Neuronal stem cell (in vitro differentiated cells): Measurements from ENCODE around the gene NKX2-1.

Experiments
- DNase-seq: peaks from one replicate; pipeline ENCODE4 v3.0.0-alpha.2; 2013; ENCODE audit warnings: low spot score
- H2AFZ ChIP-seq: one replicate; pipeline ENCODE4 v1.6.1; 2013; ENCODE audit warnings: mild to moderate bottlenecking, low read length, inconsistent platforms
- H2AK5ac ChIP-seq: 2 replicates; pipeline ENCODE4 v1.6.1; 2013; ENCODE audit warnings: low read depth, mild to moderate bottlenecking, inconsistent platforms, low read length, moderate library complexity, mixed read lengths
- H2BK120ac ChIP-seq: 2 replicates; pipeline ENCODE4 v1.6.1; 2013; ENCODE audit warnings: low read depth, mild to moderate bottlenecking, inconsistent platforms, low read length, moderate library complexity, mixed read lengths
- H2BK12ac ChIP-seq: one replicate; pipeline ENCODE4 v1.6.1; 2013; ENCODE audit warnings: low read length, inconsistent platforms
- H2BK15ac ChIP-seq: 2 replicates; pipeline ENCODE4 v1.6.1; 2013; ENCODE audit warnings: mild to moderate bottlenecking, low read length, inconsistent platforms, mixed read lengths
- H2BK5ac ChIP-seq: one replicate; pipeline ENCODE4 v1.6.1; 2013; ENCODE audit warnings: inconsistent platforms, mild to moderate bottlenecking, low read length, moderate library complexity
- H3K14ac ChIP-seq: one replicate; pipeline ENCODE4 v1.6.1; 2013; ENCODE audit warnings: low read length, inconsistent platforms
- H3K18ac ChIP-seq: 2 replicates; pipeline ENCODE4 v1.6.1; 2013; ENCODE audit warnings: low read length, inconsistent platforms
- H3K23ac ChIP-seq: 2 replicates; pipeline ENCODE4 v1.6.1; 2013; ENCODE audit warnings: low read depth, mild to moderate bottlenecking, mixed read lengths, low read length, inconsistent platforms; ENCODE audit not compliant: poor library complexity
- H3K27ac ChIP-seq: replicated peaks from 3 replicates; pipeline ENCODE4 v1.5.1; 2013; ENCODE audit warnings: low read length, inconsistent platforms
- H3K27me3 ChIP-seq, 3 experiments: 2 replicates each; pipeline ENCODE4 v1.6.1; 2013; ENCODE audit warnings: low read length in 3 of 3, mild to moderate bottlenecking in 2 of 3, inconsistent platforms in 1 of 3, low read depth in 1 of 3, mixed read lengths in 1 of 3, moderate library complexity in 1 of 3; ENCODE audit not compliant: control insufficient read depth in 3 of 3, insufficient read depth in 3 of 3
- H3K36me3 ChIP-seq, 2 donors: replicated peaks in 1 of 2; 2 replicates each; pipeline ENCODE4 v1.6.1; 2013; ENCODE audit warnings: low read length in 2 of 2; ENCODE audit not compliant: control insufficient read depth in 2 of 2, insufficient read depth in 2 of 2
- H3K4ac ChIP-seq: 2 replicates; pipeline ENCODE4 v1.6.1; 2013; ENCODE audit warnings: inconsistent platforms, mild to moderate bottlenecking, low read length, moderate library complexity
- H3K4me1 ChIP-seq, 2 donors: 1 replicate in 1 of 2; 2 replicates in 1 of 2; pipeline ENCODE4 v1.6.1; 2013; ENCODE audit warnings: low read length in 2 of 2, low read depth in 1 of 2; ENCODE audit not compliant: control insufficient read depth in 2 of 2, insufficient read depth in 1 of 2
- H3K4me2 ChIP-seq: one replicate; pipeline ENCODE4 v1.6.1; 2013; ENCODE audit warnings: mild to moderate bottlenecking, low read length, inconsistent platforms; ENCODE audit not compliant: insufficient read depth, poor library complexity, severe bottlenecking
- H3K4me3 ChIP-seq, 2 donors: 2 replicates each; pipeline ENCODE4 v1.5.1; 2013; ENCODE audit warnings: low read length in 2 of 2, mild to moderate bottlenecking in 2 of 2, inconsistent platforms in 1 of 2, moderate library complexity in 1 of 2
- H3K79me1 ChIP-seq: one replicate; pipeline ENCODE4 v1.6.1; 2013; ENCODE audit warnings: low read depth, mild to moderate bottlenecking, inconsistent platforms, low read length, moderate library complexity
- H3K9ac ChIP-seq: one replicate; pipeline ENCODE4 v1.6.1; 2013; ENCODE audit warnings: mild to moderate bottlenecking, low read depth, low read length, inconsistent platforms; ENCODE audit not compliant: poor library complexity
- H3K9me3 ChIP-seq, 2 donors: replicated peaks in 1 of 2; 2 replicates each; pipeline versions ENCODE3 to v1.6.1; 2013; ENCODE audit warnings: low read length in 2 of 2, mild to moderate bottlenecking in 2 of 2, inconsistent platforms in 1 of 2, low read depth in 1 of 2, mixed read lengths in 1 of 2, moderate library complexity in 1 of 2; ENCODE audit not compliant: control insufficient read depth in 2 of 2, insufficient read depth in 1 of 2
- H4K8ac ChIP-seq: one replicate; pipeline ENCODE4 v1.6.1; 2013; ENCODE audit warnings: low read depth, mild to moderate bottlenecking, inconsistent platforms, low read length, moderate library complexity
- H4K91ac ChIP-seq: one replicate; pipeline ENCODE4 v1.6.1; 2013; ENCODE audit warnings: low read length, low read depth, mild to moderate bottlenecking, inconsistent platforms; ENCODE audit not compliant: poor library complexity
- WGBS, 2 donors: extraction: QIAGEN DNeasy Blood & Tissue Kit; methylation state at CpG; one replicate each; pipeline ENCODE4 v1.1.7; 2013; ENCODE audit warnings: missing lambda C conversion rate in 2 of 2, mixed read lengths in 1 of 2; ENCODE audit not compliant: insufficient read length in 2 of 2, insufficient replicate concordance in 1 of 2; ENCODE audit errors: extremely low coverage in 2 of 2; 5-methylcytosine and 5-hydroxymethylcytosine counted together

The NKX2-1 gene

DNA sequence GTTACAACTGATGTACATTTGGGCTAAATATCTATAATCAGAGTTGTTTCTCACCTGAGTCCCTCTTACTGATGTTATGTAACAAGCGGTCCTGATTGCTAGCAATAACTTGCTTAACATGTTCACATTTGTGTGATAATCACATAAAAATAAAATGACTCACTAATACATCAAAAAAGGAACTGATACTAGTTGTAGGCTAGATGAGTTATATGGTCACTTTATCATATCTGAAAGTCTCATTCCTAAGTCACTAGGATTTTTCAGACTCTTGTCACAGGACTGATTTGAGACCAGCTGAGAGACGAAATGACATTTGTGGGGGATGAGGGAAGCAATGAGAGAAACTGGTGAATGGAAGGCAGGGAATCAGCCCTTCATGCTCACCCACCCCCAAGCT lies 34.3 kb downstream of the NKX2-1 start:
- Histone ChIP-seq H3K79me1 (no peaks in the 10 kb centered on the region), H2BK12ac (no peak overlapping the region), H3K27ac (no peak overlapping the region), H2AK5ac (no peak overlapping the region), H2AFZ (no peak overlapping the region), H4K91ac (no peak overlapping the region), H3K4me2 (no peak overlapping the region), H3K18ac (no peak overlapping the region), H3K9ac (no peak overlapping the region), H3K27me3 (peaks cover 0 to 70% (median 7%) of the 10 kb centered on the region in 3 experiments), H3K14ac (no peak overlapping the region), H3K4ac (no peak overlapping the region), H2BK15ac (no peak overlapping the region), H3K4me1 (no peaks in the 10 kb centered on the region), H3K23ac (no peak overlapping the region), H2BK5ac (no peak overlapping the region), H3K9me3 (no peaks in the 10 kb centered on the region), H4K8ac (no peak overlapping the region), H3K36me3 (no peaks in the 10 kb centered on the region), H3K4me3 (no peak overlapping the region), H2BK120ac (no peak overlapping the region)
- no peak for DNase-seq
- WGBS, 2 donors: no CpG with 5 or more reads among the region's 2 CpGs

DNA sequence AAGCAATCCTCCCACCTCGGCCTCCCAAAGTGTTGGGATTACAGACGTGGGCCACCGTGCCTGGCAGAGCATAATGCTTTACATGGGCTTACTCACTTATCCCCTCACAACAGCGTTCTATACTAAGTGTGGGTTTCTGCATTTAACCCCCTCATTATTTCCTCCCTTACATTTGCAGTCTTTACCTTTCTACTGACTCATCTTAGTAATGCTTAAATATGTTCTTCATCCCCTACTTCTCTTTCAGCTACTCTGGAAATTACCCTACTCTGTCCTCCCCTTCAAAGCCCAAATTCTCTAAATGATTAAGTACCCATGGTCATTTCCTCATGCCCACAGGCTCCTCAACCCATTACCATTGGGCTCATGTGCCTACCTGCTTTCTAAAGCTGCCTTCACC lies 40.7 kb downstream of the NKX2-1 start:
- Histone ChIP-seq H4K8ac (no peak overlapping the region), H3K9me3 (no peaks in the 10 kb centered on the region), H3K23ac (no peak overlapping the region), H3K27ac (no peak overlapping the region), H3K4me3 (no peak overlapping the region), H3K4ac (no peak overlapping the region), H2BK15ac (no peak overlapping the region), H2AK5ac (no peak overlapping the region), H3K18ac (no peak overlapping the region), H3K4me2 (no peak overlapping the region), H2BK12ac (no peak overlapping the region), H2BK120ac (no peak overlapping the region), H4K91ac (no peak overlapping the region), H3K14ac (no peak overlapping the region), H3K79me1 (no peaks in the 10 kb centered on the region), H2BK5ac (no peak overlapping the region), H2AFZ (no peak overlapping the region), H3K9ac (no peak overlapping the region), H3K27me3 (peaks cover 0 to 52% (median 0%) of the 10 kb centered on the region in 3 experiments), H3K36me3 (no peaks in the 10 kb centered on the region), H3K4me1 (no peaks in the 10 kb centered on the region)
- no peak for DNase-seq
- no CpG with 5 or more reads among the region's 4 CpGs for WGBS, 2 donors

GRCh38 chr14:36478782-36479181 lies 41.2 kb downstream of the NKX2-1 start:
- Histone ChIP-seq H3K9ac (no peak overlapping the region), H3K4me3 (no peak overlapping the region), H3K36me3 (no peaks in the 10 kb centered on the region), H4K8ac (no peak overlapping the region), H2BK5ac (no peak overlapping the region), H2AK5ac (no peak overlapping the region), H3K9me3 (no peaks in the 10 kb centered on the region), H3K79me1 (no peaks in the 10 kb centered on the region), H3K27ac (no peak overlapping the region), H3K4me1 (no peaks in the 10 kb centered on the region), H2AFZ (no peak overlapping the region), H3K27me3 (peaks cover 0 to 47% (median 0%) of the 10 kb centered on the region in 3 experiments), H3K18ac (no peak overlapping the region), H2BK12ac (no peak overlapping the region), H3K4ac (no peak overlapping the region), H2BK120ac (no peak overlapping the region), H3K4me2 (no peak overlapping the region), H4K91ac (no peak overlapping the region), H3K14ac (no peak overlapping the region), H3K23ac (no peak overlapping the region), H2BK15ac (no peak overlapping the region)
- WGBS, 2 donors: no CpG with 5 or more reads among the region's 1 CpG
- no peak for DNase-seq

DNA sequence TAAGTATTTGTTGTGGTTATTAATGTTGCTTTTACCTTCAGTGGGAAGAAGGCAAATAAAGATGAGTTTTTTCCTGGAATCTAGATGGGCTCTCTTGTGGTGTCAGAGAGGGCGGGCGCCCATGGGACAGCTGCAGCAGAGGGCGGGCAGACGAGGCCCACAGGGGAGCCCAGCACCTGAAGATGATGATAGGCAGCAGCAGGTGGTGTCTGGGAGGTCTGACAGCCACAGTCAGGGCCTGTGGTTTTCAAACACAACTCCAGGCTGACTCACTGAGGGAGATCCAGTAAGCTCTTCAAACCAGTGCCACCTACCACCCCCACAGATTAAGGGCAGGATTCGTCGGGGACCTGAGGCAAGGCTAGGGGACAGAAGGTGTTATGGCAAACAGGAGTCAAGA lies 42.8 kb downstream of the NKX2-1 start:
- H3K27me3 ChIP-seq: peaks cover 0 to 39% (median 0%) of the 10 kb centered on the region in 3 experiments
- no peak overlapping the region for H2AFZ ChIP-seq
- no peak overlapping the region for H4K91ac ChIP-seq
- no peak overlapping the region for H2BK120ac ChIP-seq
- no peak overlapping the region for H3K14ac ChIP-seq
- H4K8ac ChIP-seq: no peak overlapping the region
- no peak overlapping the region for H3K4me2 ChIP-seq
- H3K18ac ChIP-seq: peak overlapping the region; percentile 19
- no peaks in the 10 kb centered on the region for H3K79me1 ChIP-seq
- no peak for DNase-seq
- no peak overlapping the region for H3K4me3 ChIP-seq
- H2BK15ac ChIP-seq: no peak overlapping the region
- WGBS, 2 donors: no CpG with 5 or more reads among the region's 6 CpGs
- H3K23ac ChIP-seq: no peak overlapping the region
- H3K4ac ChIP-seq: no peak overlapping the region
- H2BK12ac ChIP-seq: no peak overlapping the region
- H3K4me1 ChIP-seq: no peaks in the 10 kb centered on the region
- H2BK5ac ChIP-seq: peak overlapping the region; percentile 19
- H3K9ac ChIP-seq: no peak overlapping the region
- no peak overlapping the region for H2AK5ac ChIP-seq
- H3K27ac ChIP-seq: no peak overlapping the region
- H3K36me3 ChIP-seq: no peaks in the 10 kb centered on the region
- H3K9me3 ChIP-seq: no peaks in the 10 kb centered on the region
